Cardiac muscle cell (in vitro differentiated cells and primary cell): ENCODE measurements around the gene ABT1. TPM values are rescaled to one million over a fixed set of nuclear protein-coding genes. Genes with fewer than 3 reads are reported as not detected.

Experiments used
- DNase-seq, 2 donors: peaks; one replicate each; pipeline versions ENCODE4 v3.0.0 to v3.0.0-alpha.2; 2010 to 2017; ENCODE audit warnings: low read depth in 1 of 2, low spot score in 1 of 2
- H3K27ac ChIP-seq: fragments of 200-600 bp; sonication (generic); 2 replicates; pipeline ENCODE4 v1.5.1; 2016
- H3K27me3 ChIP-seq: fragments of 200-600 bp; sonication (generic); 2 replicates; pipeline ENCODE4 v1.6.0; 2016; ENCODE audit warnings: control low read depth
- H3K36me3 ChIP-seq: fragments of 200-600 bp; sonication (generic); 2 replicates; pipeline ENCODE4 v1.5.1; 2016; ENCODE audit warnings: control low read depth
- H3K4me1 ChIP-seq: fragments of 200-600 bp; sonication (generic); 2 replicates; pipeline ENCODE4 v1.8.1; 2017; ENCODE audit warnings: low read depth, mild to moderate bottlenecking, mixed run types
- H3K4me3 ChIP-seq: fragments of 200-600 bp; sonication (generic); 2 replicates; pipeline ENCODE4 v1.5.1; 2016; ENCODE audit warnings: mild to moderate bottlenecking
- H3K9me3 ChIP-seq: fragments of 200-600 bp; sonication (generic); 2 replicates; pipeline ENCODE4 v1.5.1; 2017; ENCODE audit warnings: low read depth, mild to moderate bottlenecking, control low read depth
- CTCF ChIP-seq: IDR thresholded peaks from 2 replicates; pipeline ENCODE4 v1.5.1; 2012; ENCODE audit warnings: low read depth, mild to moderate bottlenecking, low read length
- polyA plus RNA-seq: library from polyadenylated mRNA; unstranded; fragments of >200 nt; fragmentation: Nextera tagmentation; extraction: Ambion mirVana; gene quantifications from 2 replicates; pipeline ENCODE4 v1.2.1, GENCODE V29; 2016
- total RNA-seq: library from RNA; depleted of rRNA; stranded (reverse); fragments of >200 nt; gene quantifications from 2 replicates; pipeline ENCODE4 v1.2.3, GENCODE V29; 2016

ABT1 gene
- total and polyA plus RNA-seq, 2 experiments from 2014 or later: 21.2 to 30.2 TPM

DNA sequence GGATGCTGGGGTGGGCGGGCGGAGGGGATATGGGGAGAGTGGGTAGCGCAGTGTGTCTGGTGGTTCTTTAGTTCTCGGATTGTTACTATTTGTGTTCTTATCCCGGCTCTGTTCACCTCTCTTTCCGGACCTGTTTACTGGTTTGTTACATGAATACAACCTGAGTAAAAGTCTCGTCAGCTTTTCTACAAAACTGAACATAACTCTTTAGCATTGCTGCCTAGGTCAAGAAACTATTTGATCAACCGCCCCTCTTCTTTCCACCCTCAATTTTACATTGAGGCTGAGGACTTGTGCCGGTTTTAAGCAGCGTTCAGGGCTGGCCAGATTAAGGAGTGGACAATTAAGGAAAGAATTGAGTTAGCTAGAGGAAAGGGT is 625 bp downstream of the ABT1 start:
- H3K4me3 ChIP-seq: peak overlapping the region; percentile 64
- H3K27ac ChIP-seq: peak overlapping the region; percentile 82
- H3K4me1 ChIP-seq: no peaks in the 10 kb centered on the region
- peaks cover 21% of the 10 kb centered on the region for H3K27me3 ChIP-seq
- no peak for TF ChIP-seq CTCF
- DNase-seq: no peak
- no peaks in the 10 kb centered on the region for H3K9me3 ChIP-seq
- peaks cover 5% of the 10 kb centered on the region for H3K36me3 ChIP-seq

DNA sequence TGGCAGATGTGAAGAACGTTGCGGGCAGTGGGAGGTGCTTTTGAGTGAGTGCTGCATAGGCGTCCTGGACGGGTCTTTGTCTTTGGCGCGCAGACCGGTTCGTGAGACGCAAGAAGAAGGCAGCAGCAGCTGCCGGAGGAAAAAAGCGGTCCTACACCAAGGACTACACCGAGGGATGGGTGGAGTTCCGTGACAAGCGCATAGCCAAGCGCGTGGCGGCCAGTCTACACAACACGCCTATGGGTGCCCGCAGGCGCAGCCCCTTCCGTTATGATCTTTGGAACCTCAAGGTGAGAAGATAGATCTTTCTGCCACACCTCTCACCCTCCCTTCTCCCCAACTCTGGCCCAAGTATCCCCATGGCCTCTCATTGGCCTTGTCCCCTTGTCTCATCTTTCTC is 1.1 kb downstream of the ABT1 start:
- DNase-seq: no peak
- no peaks in the 10 kb centered on the region for H3K4me1 ChIP-seq
- peak overlapping the region; percentile 64 for H3K4me3 ChIP-seq
- peaks cover 18% of the 10 kb centered on the region for H3K27me3 ChIP-seq
- peaks cover 5% of the 10 kb centered on the region for H3K36me3 ChIP-seq
- no peak for TF ChIP-seq CTCF
- no peaks in the 10 kb centered on the region for H3K9me3 ChIP-seq
- no peak overlapping the region for H3K27ac ChIP-seq

DNA sequence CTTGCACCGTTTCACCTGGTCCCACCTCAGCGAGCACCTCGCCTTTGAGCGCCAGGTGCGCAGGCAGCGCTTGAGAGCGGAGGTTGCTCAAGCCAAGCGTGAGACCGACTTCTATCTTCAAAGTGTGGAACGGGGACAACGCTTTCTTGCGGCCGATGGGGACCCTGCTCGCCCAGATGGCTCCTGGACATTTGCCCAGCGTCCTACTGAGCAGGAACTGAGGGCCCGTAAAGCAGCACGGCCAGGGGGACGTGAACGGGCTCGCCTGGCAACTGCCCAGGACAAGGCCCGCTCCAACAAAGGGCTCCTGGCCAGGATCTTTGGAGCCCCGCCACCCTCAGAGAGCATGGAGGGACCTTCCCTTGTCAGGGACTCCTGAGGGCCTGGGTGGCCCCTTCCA is 1.5 kb downstream of the ABT1 start:
- H3K4me1 ChIP-seq: no peaks in the 10 kb centered on the region
- peaks cover 5% of the 10 kb centered on the region for H3K36me3 ChIP-seq
- no peak for DNase-seq
- no peak for TF ChIP-seq CTCF
- no peak overlapping the region for H3K27ac ChIP-seq
- no peaks in the 10 kb centered on the region for H3K9me3 ChIP-seq
- H3K4me3 ChIP-seq: no peak overlapping the region
- peaks cover 14% of the 10 kb centered on the region for H3K27me3 ChIP-seq

DNA sequence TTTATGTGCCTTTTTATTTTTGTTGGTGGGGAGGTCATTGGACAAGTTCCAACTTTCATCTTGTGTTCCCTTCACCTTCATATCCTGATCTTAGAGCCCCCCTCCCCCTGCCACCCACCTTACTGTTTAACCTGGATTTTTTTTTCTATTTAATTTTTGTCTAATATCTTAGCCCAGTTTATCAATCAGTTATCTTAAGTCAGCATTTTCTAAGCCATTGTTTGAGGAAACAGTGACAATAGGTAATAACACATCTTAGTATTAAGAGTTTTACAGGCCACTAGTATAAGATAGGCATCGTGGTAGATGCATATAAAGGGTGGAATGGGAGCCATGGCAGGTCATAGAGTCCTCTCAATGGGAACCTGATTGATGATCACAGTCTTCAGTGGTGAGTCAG is 2.4 kb downstream of the ABT1 start:
- Histone ChIP-seq H3K36me3 (peaks cover 5% of the 10 kb centered on the region), H3K9me3 (no peaks in the 10 kb centered on the region), H3K27me3 (peaks cover 5% of the 10 kb centered on the region), H3K4me1 (no peaks in the 10 kb centered on the region), H3K27ac (no peak overlapping the region), H3K4me3 (no peak overlapping the region)
- no peak for DNase-seq
- no peak for TF ChIP-seq CTCF

DNA sequence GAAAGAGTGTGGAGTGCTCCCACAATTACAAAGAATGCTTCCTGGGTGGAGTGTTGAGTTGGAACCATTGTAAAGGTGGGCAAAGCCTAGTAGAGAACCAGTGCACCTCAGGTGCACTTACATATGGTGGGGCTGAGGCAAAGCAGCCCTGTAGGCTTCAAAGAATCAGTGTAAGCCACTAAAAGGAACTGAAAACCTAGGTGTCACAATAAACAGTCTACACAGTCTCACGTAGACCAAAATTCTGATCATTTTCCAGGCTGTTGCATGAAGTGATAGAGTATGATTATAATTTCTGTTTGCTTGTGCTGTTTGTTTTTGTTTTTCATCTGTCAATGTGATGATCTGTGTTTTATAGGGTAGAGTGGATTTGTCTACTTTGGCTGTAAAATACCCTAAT is 2.8 kb downstream of the ABT1 start:
- Histone ChIP-seq H3K4me1 (no peaks in the 10 kb centered on the region), H3K36me3 (peaks cover 5% of the 10 kb centered on the region), H3K27me3 (peaks cover under 1% of the 10 kb centered on the region), H3K9me3 (no peaks in the 10 kb centered on the region), H3K4me3 (no peak overlapping the region), H3K27ac (no peak overlapping the region)
- no peak for TF ChIP-seq CTCF
- DNase-seq: no peak

GRCh38 chr6:26600759-26601158 is 4.0 kb downstream of the ABT1 start:
- H3K27me3 ChIP-seq: no peaks in the 10 kb centered on the region

More at GRCh38 chr6:26600759-26601158, 4.0 kb downstream of the ABT1 start:
- no peaks in the 10 kb centered on the region for H3K9me3 ChIP-seq
- no peak overlapping the region for H3K27ac ChIP-seq
- H3K4me1 ChIP-seq: no peaks in the 10 kb centered on the region
- H3K36me3 ChIP-seq: peaks cover 5% of the 10 kb centered on the region
- DNase-seq: no peak
- TF ChIP-seq CTCF: no peak
- no peak overlapping the region for H3K4me3 ChIP-seq
